ENCODE measurements around the gene SEC24C. TPM values are rescaled to one million over a fixed set of nuclear protein-coding genes. Genes with fewer than 3 reads are reported as not detected.

Gene SEC24C
- total RNA-seq, 1 donor from 2014 or later = 65.9 TPM

GRCh38 chr10:73816917-73817729 is 73.0 kb downstream of the SEC24C start:
- intact Hi-C loops (cut with DNase I) = no loop called here
- Histone ChIP-seq H3K4me1 (peaks cover 0 to 24% of the 10 kb centered on the region in 2 donors), H3K27ac (peak overlapping the region; percentile 86 to 90), H3K9me3 (no peaks in the 10 kb centered on the region), H3K4me3 (no peak overlapping the region), H3K36me3 (peaks cover 59 to 67% of the 10 kb centered on the region in 2 donors), H3K27me3 (no peaks in the 10 kb centered on the region)
- no peak for DNase-seq (ENCODE audit: low spot score in 2 of 2)
- no peak for TF ChIP-seq CTCF (IDR thresholded peaks at IDR 0.05)

GRCh38 chr10:73817826-73818225 is 73.7 kb downstream of the SEC24C start:
- no peak for DNase-seq (ENCODE audit: low spot score in 2 of 2)
- TF ChIP-seq CTCF (IDR thresholded peaks at IDR 0.05) = no peak
- intact Hi-C loops (cut with DNase I) = no loop called here
- Histone ChIP-seq H3K27ac (peak overlapping the region; percentile 86 to 90), H3K4me1 (peaks cover 0 to 24% of the 10 kb centered on the region in 2 donors), H3K9me3 (no peaks in the 10 kb centered on the region), H3K36me3 (peaks cover 57 to 71% of the 10 kb centered on the region in 2 donors), H3K27me3 (no peaks in the 10 kb centered on the region), H3K4me3 (no peak overlapping the region)

- TF ChIP-seq CTCF (IDR thresholded peaks at IDR 0.05) = no peak
- peaks cover 0 to 24% of the 10 kb centered on the region in 2 donors for H3K4me1 ChIP-seq
- H3K9me3 ChIP-seq = no peaks in the 10 kb centered on the region
- intact Hi-C loops (cut with DNase I) = no loop called here
- H3K27me3 ChIP-seq = no peaks in the 10 kb centered on the region
- H3K27ac ChIP-seq = peak overlapping the region; percentile 86 to 90
- H3K4me3 ChIP-seq = no peak overlapping the region
- H3K36me3 ChIP-seq = peaks cover 54 to 72% of the 10 kb centered on the region in 2 donors
- no peak for DNase-seq (ENCODE audit: low spot score in 2 of 2)
Measured at GRCh38 chr10:73818402-73818801, 74.2 kb downstream of the SEC24C start.

GRCh38 chr10:73819081-73819480 is 74.9 kb downstream of the SEC24C start:
- no peaks in the 10 kb centered on the region for H3K9me3 ChIP-seq
- H3K4me3 ChIP-seq = no peak overlapping the region
- intact Hi-C loops (cut with DNase I) = no loop called here
- H3K4me1 ChIP-seq = peaks cover 0 to 24% of the 10 kb centered on the region in 2 donors
- H3K27me3 ChIP-seq = no peaks in the 10 kb centered on the region
- TF ChIP-seq CTCF (IDR thresholded peaks at IDR 0.05) = no peak
- H3K36me3 ChIP-seq = peaks cover 52 to 76% of the 10 kb centered on the region in 2 donors
- peak overlapping the region; percentile 86 to 90 for H3K27ac ChIP-seq
- DNase-seq (ENCODE audit: low spot score in 2 of 2) = no peak

- TF ChIP-seq CTCF (IDR thresholded peaks at IDR 0.05) = no peak
Measured at GRCh38 chr10:73819513-73820093, 75.4 kb downstream of the SEC24C start.

More at GRCh38 chr10:73819513-73820093, 75.4 kb downstream of the SEC24C start:
- no peaks in the 10 kb centered on the region for H3K9me3 ChIP-seq
- peaks cover 0 to 24% of the 10 kb centered on the region in 2 donors for H3K4me1 ChIP-seq
- peaks cover 51 to 76% of the 10 kb centered on the region in 2 donors for H3K36me3 ChIP-seq
- H3K4me3 ChIP-seq = no peak overlapping the region
- intact Hi-C loops (cut with DNase I) = no loop called here
- H3K27me3 ChIP-seq = no peaks in the 10 kb centered on the region
- H3K27ac ChIP-seq = peak overlapping the region; percentile 86 to 90
- no peak for DNase-seq (ENCODE audit: low spot score in 2 of 2)

Other genes with a start within 250 kb of the SEC24C start
- gene PPP3CB, start 248.3 kb upstream of the SEC24C start, total RNA-seq = 23.0 TPM
- 172 TPM for gene USP54, start 153.0 kb upstream of the SEC24C start, total RNA-seq
- gene MYOZ1, start 102.9 kb upstream of the SEC24C start, total RNA-seq = 8.5 TPM
- gene SYNPO2L, start 88.3 kb upstream of the SEC24C start, total RNA-seq = not detected
- 0.32 TPM for gene AGAP5, start 46.3 kb upstream of the SEC24C start, total RNA-seq
- 24.5 TPM for gene CHCHD1, start 37.7 kb downstream of the SEC24C start, total RNA-seq
- gene ZSWIM8, start 41.2 kb downstream of the SEC24C start, total RNA-seq = 106 TPM
- gene NDST2, start 67.2 kb downstream of the SEC24C start, total RNA-seq = 130 TPM
- gene CAMK2G, start 130.2 kb downstream of the SEC24C start, total RNA-seq = 60.3 TPM
- gene PLAU, start 166.8 kb downstream of the SEC24C start, total RNA-seq = 1.5 TPM

Measured in ascending aorta (tissue), 2 donors.